ENCODE measurements around the gene GNLY.
"Not testable (repeated sequence)": the region's sequence is repeated elsewhere in the genome, so short reads cannot be mapped to it uniquely, and the experiment has no call there.

GNLY gene

GRCh38 chr2:85665264-85665937, 28.8 kb upstream of the GNLY start:
- no peak for DNase-seq

- no peak for DNase-seq
These were observed 28.1 kb upstream of the GNLY start for GRCh38 chr2:85666016-85666415.

GRCh38 chr2:85666435-85667316, 27.5 kb upstream of the GNLY start:
- DNase-seq: no peak

- DNase-seq: no peak
These were observed 26.6 kb upstream of the GNLY start for GRCh38 chr2:85667561-85668008.

- peak; percentile 75 for DNase-seq
These were observed 25.9 kb upstream of the GNLY start, which contains the start of gene SFTPB for GRCh38 chr2:85668009-85668856. TSS of gene SFTPB (minus strand) at chr2:85668199. CDS start at chr2:85668183, 16 bp downstream.

GRCh38 chr2:85668857-85669142, 25.4 kb upstream of the GNLY start:
- no peak for DNase-seq

- DNase-seq: no peak
These were observed 24.6 kb upstream of the GNLY start for GRCh38 chr2:85669549-85669948.

GRCh38 chr2:85670416-85670815, 23.7 kb upstream of the GNLY start:
- DNase-seq: not testable (repeated sequence)

GRCh38 chr2:85672456-85672855, 21.7 kb upstream of the GNLY start:
- DNase-seq: no peak

GRCh38 chr2:85673716-85674375, 20.3 kb upstream of the GNLY start:
- no peak for DNase-seq

- no peak for DNase-seq
These were observed 19.7 kb upstream of the GNLY start for GRCh38 chr2:85674417-85674816.

- no peak for DNase-seq
These were observed 18.7 kb upstream of the GNLY start for GRCh38 chr2:85675427-85675826.

- DNase-seq: no peak
These were observed 18.2 kb upstream of the GNLY start for GRCh38 chr2:85675866-85676548.

GRCh38 chr2:85678377-85678776, 15.8 kb upstream of the GNLY start:
- no peak for DNase-seq

GRCh38 chr2:85678794-85679672, 15.1 kb upstream of the GNLY start:
- DNase-seq: peak; percentile 90

- no peak for DNase-seq
These were observed 13.3 kb upstream of the GNLY start for GRCh38 chr2:85680707-85681371.

- DNase-seq: no peak
These were observed 12.8 kb upstream of the GNLY start for GRCh38 chr2:85681372-85681763.

GRCh38 chr2:85681776-85682175, 12.4 kb upstream of the GNLY start:
- DNase-seq: no peak

- no peak for DNase-seq
These were observed 11.8 kb upstream of the GNLY start for GRCh38 chr2:85682378-85682777.

GRCh38 chr2:85684380-85684779, 9.8 kb upstream of the GNLY start:
- DNase-seq: no peak

- no peak for DNase-seq
These were observed 9.4 kb upstream of the GNLY start for GRCh38 chr2:85684806-85685205.
